Measurements from ENCODE around the gene NAA40.

The NAA40 gene

GRCh38 chr11:63909591-63910506 is 29.0 kb upstream of the NAA40 start:
- Histone ChIP-seq H3K9ac (ENCODE audit: low read depth, low read length, poor library complexity) (peak overlapping the region; percentile 65), H3K36me3 (replicated peaks in 1 of 2; ENCODE audit: control insufficient read depth in 2 of 2, insufficient read depth in 2 of 2, low read length in 2 of 2) (peaks cover 29 to 75% of the 10 kb centered on the region in 2 donors), H4K91ac (ENCODE audit: low read depth, low read length, poor library complexity) (no peak overlapping the region), H2BK12ac (ENCODE audit: low read length) (no peak overlapping the region), H3K23ac (ENCODE audit: low read depth, low read length, poor library complexity) (peak overlapping the region; percentile 83), H3K27ac (replicated peaks; ENCODE audit: low read length) (peak overlapping the region; percentile 73), H3K14ac (ENCODE audit: low read length) (no peak overlapping the region), H3K27me3 (ENCODE audit: control insufficient read depth in 3 of 3, insufficient read depth in 3 of 3, low read depth in 1 of 3, low read length in 3 of 3) (no peaks in the 10 kb centered on the region), H3K4me1 (ENCODE audit: control insufficient read depth in 2 of 2, insufficient read depth in 1 of 2, low read depth in 1 of 2, low read length in 2 of 2) (peaks cover 38% of the 10 kb centered on the region in 2 donors), H3K9me3 (replicated peaks in 1 of 2; ENCODE audit: control insufficient read depth in 2 of 2, insufficient read depth in 1 of 2, low read depth in 1 of 2, low read length in 2 of 2) (no peaks in the 10 kb centered on the region), H3K79me1 (ENCODE audit: low read depth, low read length) (peaks cover 16% of the 10 kb centered on the region), H2BK120ac (ENCODE audit: low read depth, low read length) (no peak overlapping the region), H4K8ac (ENCODE audit: low read depth, low read length) (no peak overlapping the region), H3K4me2 (ENCODE audit: insufficient read depth, low read length, poor library complexity, severe bottlenecking) (peak overlapping the region; percentile 32), H2AFZ (ENCODE audit: low read length) (no peak overlapping the region), H3K18ac (ENCODE audit: low read length) (peak overlapping the region; percentile 88), H2BK5ac (ENCODE audit: low read length) (peak overlapping the region; percentile 69), H3K4ac (ENCODE audit: low read length) (no peak overlapping the region), H3K4me3 (ENCODE audit: low read length in 2 of 2) (no peak overlapping the region), H2BK15ac (ENCODE audit: low read length) (no peak overlapping the region), H2AK5ac (ENCODE audit: low read depth, low read length) (peak overlapping the region; percentile 20)
- no CpG with 5 or more reads among the region's 24 CpGs for WGBS, 2 donors (ENCODE audit: extremely low coverage in 2 of 2, insufficient read length in 2 of 2, insufficient replicate concordance in 1 of 2)
- DNase-seq (ENCODE audit: low spot score): peak; percentile 51

GRCh38 chr11:63910675-63911074 is 28.1 kb upstream of the NAA40 start:
- no peak overlapping the region for H4K8ac ChIP-seq (ENCODE audit: low read depth, low read length)
- no peak overlapping the region for H3K23ac ChIP-seq (ENCODE audit: low read depth, low read length, poor library complexity)
- no peak overlapping the region for H2BK15ac ChIP-seq (ENCODE audit: low read length)
- H2BK120ac ChIP-seq (ENCODE audit: low read depth, low read length): no peak overlapping the region
- no CpG with 5 or more reads among the region's 9 CpGs for WGBS, 2 donors (ENCODE audit: extremely low coverage in 2 of 2, insufficient read length in 2 of 2, insufficient replicate concordance in 1 of 2)
- H3K14ac ChIP-seq (ENCODE audit: low read length): no peak overlapping the region
- no peak overlapping the region for H3K4me3 ChIP-seq (ENCODE audit: low read length in 2 of 2)
- no peak overlapping the region for H2AFZ ChIP-seq (ENCODE audit: low read length)
- no peak overlapping the region for H4K91ac ChIP-seq (ENCODE audit: low read depth, low read length, poor library complexity)
- no peaks in the 10 kb centered on the region for H3K9me3 ChIP-seq (replicated peaks in 1 of 2; ENCODE audit: control insufficient read depth in 2 of 2, insufficient read depth in 1 of 2, low read depth in 1 of 2, low read length in 2 of 2)
- H3K27ac ChIP-seq (replicated peaks; ENCODE audit: low read length): peak overlapping the region; percentile 82
- no peak overlapping the region for H3K4me2 ChIP-seq (ENCODE audit: insufficient read depth, low read length, poor library complexity, severe bottlenecking)
- H2AK5ac ChIP-seq (ENCODE audit: low read depth, low read length): peak overlapping the region; percentile 92
- no peak for DNase-seq (ENCODE audit: low spot score)
- H3K27me3 ChIP-seq (ENCODE audit: control insufficient read depth in 3 of 3, insufficient read depth in 3 of 3, low read depth in 1 of 3, low read length in 3 of 3): no peaks in the 10 kb centered on the region
- no peak overlapping the region for H3K4ac ChIP-seq (ENCODE audit: low read length)
- peaks cover 29 to 71% of the 10 kb centered on the region in 2 donors for H3K36me3 ChIP-seq (replicated peaks in 1 of 2; ENCODE audit: control insufficient read depth in 2 of 2, insufficient read depth in 2 of 2, low read length in 2 of 2)
- peaks cover 20% of the 10 kb centered on the region for H3K79me1 ChIP-seq (ENCODE audit: low read depth, low read length)
- H3K4me1 ChIP-seq (ENCODE audit: control insufficient read depth in 2 of 2, insufficient read depth in 1 of 2, low read depth in 1 of 2, low read length in 2 of 2): peaks cover 40 to 42% of the 10 kb centered on the region in 2 donors
- H3K9ac ChIP-seq (ENCODE audit: low read depth, low read length, poor library complexity): peak overlapping the region; percentile 24
- H2BK12ac ChIP-seq (ENCODE audit: low read length): no peak overlapping the region
- H3K18ac ChIP-seq (ENCODE audit: low read length): no peak overlapping the region
- H2BK5ac ChIP-seq (ENCODE audit: low read length): no peak overlapping the region

GRCh38 chr11:63911440-63911839 is 27.4 kb upstream of the NAA40 start:
- Histone ChIP-seq H3K18ac (ENCODE audit: low read length) (no peak overlapping the region), H3K4me3 (ENCODE audit: low read length in 2 of 2) (no peak overlapping the region), H4K91ac (ENCODE audit: low read depth, low read length, poor library complexity) (no peak overlapping the region), H3K27me3 (ENCODE audit: control insufficient read depth in 3 of 3, insufficient read depth in 3 of 3, low read depth in 1 of 3, low read length in 3 of 3) (no peaks in the 10 kb centered on the region), H3K4me2 (ENCODE audit: insufficient read depth, low read length, poor library complexity, severe bottlenecking) (no peak overlapping the region), H2BK120ac (ENCODE audit: low read depth, low read length) (no peak overlapping the region), H4K8ac (ENCODE audit: low read depth, low read length) (no peak overlapping the region), H3K14ac (ENCODE audit: low read length) (no peak overlapping the region), H3K4ac (ENCODE audit: low read length) (no peak overlapping the region), H2AFZ (ENCODE audit: low read length) (no peak overlapping the region), H2AK5ac (ENCODE audit: low read depth, low read length) (peak overlapping the region; percentile 19), H2BK5ac (ENCODE audit: low read length) (no peak overlapping the region), H2BK12ac (ENCODE audit: low read length) (no peak overlapping the region), H3K79me1 (ENCODE audit: low read depth, low read length) (peaks cover 26% of the 10 kb centered on the region), H3K9ac (ENCODE audit: low read depth, low read length, poor library complexity) (no peak overlapping the region), H3K36me3 (replicated peaks in 1 of 2; ENCODE audit: control insufficient read depth in 2 of 2, insufficient read depth in 2 of 2, low read length in 2 of 2) (peaks cover 28 to 65% of the 10 kb centered on the region in 2 donors), H3K27ac (replicated peaks; ENCODE audit: low read length) (peak overlapping the region; percentile 82), H2BK15ac (ENCODE audit: low read length) (no peak overlapping the region), H3K23ac (ENCODE audit: low read depth, low read length, poor library complexity) (peak overlapping the region; percentile 55), H3K9me3 (replicated peaks in 1 of 2; ENCODE audit: control insufficient read depth in 2 of 2, insufficient read depth in 1 of 2, low read depth in 1 of 2, low read length in 2 of 2) (no peaks in the 10 kb centered on the region), H3K4me1 (ENCODE audit: control insufficient read depth in 2 of 2, insufficient read depth in 1 of 2, low read depth in 1 of 2, low read length in 2 of 2) (peaks cover 38 to 42% of the 10 kb centered on the region in 2 donors)
- DNase-seq (ENCODE audit: low spot score): no peak
- WGBS, 2 donors (ENCODE audit: extremely low coverage in 2 of 2, insufficient read length in 2 of 2, insufficient replicate concordance in 1 of 2): no CpG with 5 or more reads among the region's 8 CpGs

- Histone ChIP-seq H3K79me1 (ENCODE audit: low read depth, low read length) (peaks cover 29% of the 10 kb centered on the region), H3K23ac (ENCODE audit: low read depth, low read length, poor library complexity) (no peak overlapping the region), H4K91ac (ENCODE audit: low read depth, low read length, poor library complexity) (no peak overlapping the region), H2BK120ac (ENCODE audit: low read depth, low read length) (no peak overlapping the region), H3K4me1 (ENCODE audit: control insufficient read depth in 2 of 2, insufficient read depth in 1 of 2, low read depth in 1 of 2, low read length in 2 of 2) (peaks cover 38 to 41% of the 10 kb centered on the region in 2 donors), H3K18ac (ENCODE audit: low read length) (no peak overlapping the region), H2BK15ac (ENCODE audit: low read length) (no peak overlapping the region), H3K27me3 (ENCODE audit: control insufficient read depth in 3 of 3, insufficient read depth in 3 of 3, low read depth in 1 of 3, low read length in 3 of 3) (no peaks in the 10 kb centered on the region), H4K8ac (ENCODE audit: low read depth, low read length) (no peak overlapping the region), H3K9me3 (replicated peaks in 1 of 2; ENCODE audit: control insufficient read depth in 2 of 2, insufficient read depth in 1 of 2, low read depth in 1 of 2, low read length in 2 of 2) (no peaks in the 10 kb centered on the region), H3K14ac (ENCODE audit: low read length) (no peak overlapping the region), H3K27ac (replicated peaks; ENCODE audit: low read length) (no peak overlapping the region), H2BK12ac (ENCODE audit: low read length) (no peak overlapping the region), H3K4me2 (ENCODE audit: insufficient read depth, low read length, poor library complexity, severe bottlenecking) (no peak overlapping the region), H3K36me3 (replicated peaks in 1 of 2; ENCODE audit: control insufficient read depth in 2 of 2, insufficient read depth in 2 of 2, low read length in 2 of 2) (peaks cover 28 to 62% of the 10 kb centered on the region in 2 donors), H3K4ac (ENCODE audit: low read length) (no peak overlapping the region), H2AK5ac (ENCODE audit: low read depth, low read length) (peak overlapping the region; percentile 19), H2BK5ac (ENCODE audit: low read length) (no peak overlapping the region), H2AFZ (ENCODE audit: low read length) (no peak overlapping the region), H3K4me3 (ENCODE audit: low read length in 2 of 2) (no peak overlapping the region), H3K9ac (ENCODE audit: low read depth, low read length, poor library complexity) (no peak overlapping the region)
- no peak for DNase-seq (ENCODE audit: low spot score)
- no CpG with 5 or more reads among the region's 22 CpGs for WGBS, 2 donors (ENCODE audit: extremely low coverage in 2 of 2, insufficient read length in 2 of 2, insufficient replicate concordance in 1 of 2)
Measured at GRCh38 chr11:63911876-63912275, 26.9 kb upstream of the NAA40 start.
